GM18858 (cell line): ENCODE data around the gene RELN.

Source experiments
- ATAC-seq: cut with Tn5 transposase; IDR thresholded peaks from one replicate; pipeline ENCODE4 v1.9.1; 2021; ENCODE audit not compliant: unreplicated experiment

RELN gene

GRCh38 chr7:103690242-103690974, 299.1 kb downstream of the RELN start:
- no peak for ATAC-seq

GRCh38 chr7:103689255-103689654, 300.2 kb downstream of the RELN start:
- ATAC-seq, result no peak

- no peak for ATAC-seq
Observed at GRCh38 chr7:103687951-103688350, 301.5 kb downstream of the RELN start.

GRCh38 chr7:103687272-103687671, 302.2 kb downstream of the RELN start:
- ATAC-seq, result no peak

GRCh38 chr7:103686763-103687162, 302.7 kb downstream of the RELN start:
- ATAC-seq, result no peak

- ATAC-seq, result no peak
Observed at GRCh38 chr7:103686064-103686463, 303.4 kb downstream of the RELN start.

- no peak for ATAC-seq
Observed at GRCh38 chr7:103685646-103686045, 303.8 kb downstream of the RELN start.

- ATAC-seq, result no peak
Observed at GRCh38 chr7:103683348-103683747, 306.1 kb downstream of the RELN start.

GRCh38 chr7:103680161-103681144, 309.0 kb downstream of the RELN start:
- no peak for ATAC-seq

- ATAC-seq, result no peak
Observed at GRCh38 chr7:103679151-103680132, 310.0 kb downstream of the RELN start.

GRCh38 chr7:103668279-103668941, 321.0 kb downstream of the RELN start:
- no peak for ATAC-seq

- ATAC-seq, result no peak
Observed at GRCh38 chr7:103666326-103666725, 323.1 kb downstream of the RELN start.

- ATAC-seq, result no peak
Observed at GRCh38 chr7:103664577-103664976, 324.9 kb downstream of the RELN start.

GRCh38 chr7:103660455-103661371, 328.7 kb downstream of the RELN start:
- ATAC-seq, result no peak

GRCh38 chr7:103658055-103659005, 331.1 kb downstream of the RELN start:
- no peak for ATAC-seq

- ATAC-seq, result no peak
Observed at GRCh38 chr7:103657474-103657894, 332.0 kb downstream of the RELN start.

GRCh38 chr7:103656221-103656620, 333.2 kb downstream of the RELN start:
- ATAC-seq, result no peak
